Activated B cell treated with CpG ODN at 0.5 μM for 24 hours (primary cell): ENCODE measurements around the gene GPR162. TPM values are rescaled to one million over a fixed set of nuclear protein-coding genes. Genes with fewer than 3 reads are reported as not detected.
A peak's percentile ranks its signal among the peaks of the same experiment; 100 is the strongest.

Experiments used
- ATAC-seq: fragments of 200-7000 bp; cut with Tn5 transposase; one replicate; pipeline ENCODE4 v1.10.0; 2021; ENCODE audit warnings: low read depth, mild to moderate bottlenecking, moderate library complexity
- CTCF ChIA-PET: fragments of 350-600 bp; sonication (Branson Sonifier 250); formaldehyde crosslinking; loops from one replicate; lab custom pipeline; 2021; ENCODE audit warnings: antibody characterized with exemption; lab: Charles Lee
- POLR2A ChIA-PET: fragments of 350-600 bp; sonication (Branson Sonifier 250); formaldehyde crosslinking; loops from one replicate; lab custom pipeline; 2021; ENCODE audit warnings: antibody characterized with exemption; lab: Charles Lee
- DNase-seq: peaks from one replicate; pipeline ENCODE4 v3.0.0; 2022
- H3K27ac Mint-ChIP-seq: one replicate; pipeline ENCODE4 v1.8.0; 2020; ENCODE audit warnings: mixed read lengths
- H3K27me3 Mint-ChIP-seq: one replicate; pipeline ENCODE4 v1.8.0; 2021; ENCODE audit warnings: mixed read lengths
- H3K36me3 Mint-ChIP-seq: one replicate; pipeline ENCODE4 v1.8.0; 2021; ENCODE audit warnings: low read depth, mixed read lengths
- H3K4me1 Mint-ChIP-seq: one replicate; pipeline ENCODE4 v1.8.0; 2021; ENCODE audit warnings: mixed read lengths
- H3K4me3 Mint-ChIP-seq: one replicate; pipeline ENCODE4 v1.8.0; 2020; ENCODE audit warnings: mild to moderate bottlenecking, mixed read lengths
- H3K9me3 Mint-ChIP-seq: one replicate; pipeline ENCODE4 v1.8.0; 2020; ENCODE audit warnings: mixed read lengths
- intact Hi-C: fragments of 100-400 bp; cut with micrococcal nuclease; formaldehyde crosslinking; loops from one replicate; pipeline ENCODE4 v1.15.1; 2024
- total RNA-seq: library from RNA; stranded (reverse); gene quantifications from 2 replicates; pipeline ENCODE4 v1.2.3, GENCODE V29; 2022
- TF ChIP-seq, protein P1 (sequence below): fragments of 200-600 bp; IDR thresholded peaks from one replicate; pipeline ENCODE4 v1.8.0; 2022; ENCODE audit warnings: antibody characterized with exemption, mild to moderate bottlenecking

Gene GPR162
- total RNA-seq, 1 donor from 2014 or later: not detected

GRCh38 chr12:6792522-6793201 is 29.0 kb upstream of the GPR162 start:
- H3K27me3 Mint-ChIP-seq: peaks cover 27% of the 10 kb centered on the region

DNA sequence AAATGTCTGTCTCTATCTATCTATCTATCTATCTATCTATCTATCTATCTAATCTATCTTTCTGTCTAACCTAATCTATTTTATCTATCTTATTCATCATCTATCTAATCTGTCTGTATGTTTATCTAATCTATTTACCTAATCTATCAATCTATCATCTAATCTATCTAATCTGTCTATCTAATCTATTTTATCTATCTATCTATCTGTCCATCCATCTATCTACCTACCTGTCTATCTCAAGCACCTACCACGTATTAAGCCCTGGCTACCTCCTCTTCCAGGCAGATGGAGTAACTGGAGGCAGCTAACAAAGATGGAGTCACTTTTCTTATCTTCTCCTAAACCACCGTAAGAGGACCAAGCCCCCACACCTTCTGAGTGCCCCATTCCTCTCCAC is 26.5 kb upstream of the GPR162 start:
- ATAC-seq (no peak), DNase-seq (no peak)
- Mint-ChIP-seq H3K27me3 (peaks cover 34% of the 10 kb centered on the region), H3K4me1 (peaks cover 19% of the 10 kb centered on the region), H3K36me3 (no peaks in the 10 kb centered on the region), H3K27ac (no peak overlapping the region), H3K4me3 (no peak overlapping the region), H3K9me3 (no peaks in the 10 kb centered on the region)
- TF ChIP-seq, protein P1, sequence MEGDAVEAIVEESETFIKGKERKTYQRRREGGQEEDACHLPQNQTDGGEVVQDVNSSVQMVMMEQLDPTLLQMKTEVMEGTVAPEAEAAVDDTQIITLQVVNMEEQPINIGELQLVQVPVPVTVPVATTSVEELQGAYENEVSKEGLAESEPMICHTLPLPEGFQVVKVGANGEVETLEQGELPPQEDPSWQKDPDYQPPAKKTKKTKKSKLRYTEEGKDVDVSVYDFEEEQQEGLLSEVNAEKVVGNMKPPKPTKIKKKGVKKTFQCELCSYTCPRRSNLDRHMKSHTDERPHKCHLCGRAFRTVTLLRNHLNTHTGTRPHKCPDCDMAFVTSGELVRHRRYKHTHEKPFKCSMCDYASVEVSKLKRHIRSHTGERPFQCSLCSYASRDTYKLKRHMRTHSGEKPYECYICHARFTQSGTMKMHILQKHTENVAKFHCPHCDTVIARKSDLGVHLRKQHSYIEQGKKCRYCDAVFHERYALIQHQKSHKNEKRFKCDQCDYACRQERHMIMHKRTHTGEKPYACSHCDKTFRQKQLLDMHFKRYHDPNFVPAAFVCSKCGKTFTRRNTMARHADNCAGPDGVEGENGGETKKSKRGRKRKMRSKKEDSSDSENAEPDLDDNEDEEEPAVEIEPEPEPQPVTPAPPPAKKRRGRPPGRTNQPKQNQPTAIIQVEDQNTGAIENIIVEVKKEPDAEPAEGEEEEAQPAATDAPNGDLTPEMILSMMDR: no peak
- intact Hi-C loops: no loop called here
- POLR2A ChIA-PET: no interaction called here
- CTCF ChIA-PET: no interaction called here

More at GRCh38 chr12:6792522-6793201, 29.0 kb upstream of the GPR162 start:
- DNase-seq (no peak), ATAC-seq (peak; percentile 75)
- CTCF ChIA-PET: interaction anchor here (0.5 to 1.7 kb wide), 6 partner anchors 11 to 180 kb away, joined by 3 to 5 read pairs (median 4); partner anchors contain the start of gene MLF2
- H3K36me3 Mint-ChIP-seq: no peaks in the 10 kb centered on the region
- no peaks in the 10 kb centered on the region for H3K9me3 Mint-ChIP-seq
- intact Hi-C loops: no loop called here
- H3K27ac Mint-ChIP-seq: no peak overlapping the region
- peak overlapping the region; percentile 52 for H3K4me3 Mint-ChIP-seq
- TF ChIP-seq, protein P1: no peak
- H3K4me1 Mint-ChIP-seq: peaks cover 19% of the 10 kb centered on the region
- POLR2A ChIA-PET: no interaction called here

- TF ChIP-seq, protein P1: no peak
- H3K36me3 Mint-ChIP-seq: no peaks in the 10 kb centered on the region
- POLR2A ChIA-PET: interaction anchor here (0.6 kb wide), 1 partner anchor 12 kb away, joined by 3 read pairs; no protein-coding TSS in a partner anchor
- peaks cover 34% of the 10 kb centered on the region for H3K27me3 Mint-ChIP-seq
- H3K4me1 Mint-ChIP-seq: peaks cover 19% of the 10 kb centered on the region
- DNase-seq: no peak
- CTCF ChIA-PET: no interaction called here
- H3K4me3 Mint-ChIP-seq: no peak overlapping the region
- intact Hi-C loops: no loop called here
- no peak overlapping the region for H3K27ac Mint-ChIP-seq
- H3K9me3 Mint-ChIP-seq: no peaks in the 10 kb centered on the region
- no peak for ATAC-seq
These were observed 25.0 kb upstream of the GPR162 start for GRCh38 chr12:6796576-6796975.

DNA sequence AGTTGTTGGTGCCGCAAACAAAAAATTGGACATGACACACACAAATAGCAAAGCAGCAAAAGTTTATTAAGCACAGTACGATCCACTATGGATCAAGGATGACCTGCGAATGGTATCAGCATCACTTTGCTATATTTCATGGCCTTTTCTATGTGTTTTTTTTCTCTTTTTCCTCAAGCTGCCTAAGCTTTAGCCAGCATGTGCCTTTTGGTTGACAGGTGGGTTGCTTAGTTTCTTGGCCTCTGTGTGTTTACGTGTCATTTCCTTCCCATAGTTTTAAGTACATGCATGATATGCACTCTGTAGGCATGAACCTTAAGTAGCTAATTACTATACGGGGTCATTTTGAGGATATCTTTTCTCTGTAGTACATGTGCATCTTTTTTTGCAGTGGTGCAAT is 22.5 kb upstream of the GPR162 start:
- ATAC-seq (no peak), DNase-seq (no peak)
- intact Hi-C loops: no loop called here
- no peaks in the 10 kb centered on the region for H3K4me1 Mint-ChIP-seq
- no peak overlapping the region for H3K27ac Mint-ChIP-seq
- no peaks in the 10 kb centered on the region for H3K36me3 Mint-ChIP-seq
- TF ChIP-seq, protein P1: no peak
- H3K9me3 Mint-ChIP-seq: no peaks in the 10 kb centered on the region
- ChIA-PET POLR2A (no interaction called here), CTCF (no interaction called here)
- H3K27me3 Mint-ChIP-seq: peaks cover 30% of the 10 kb centered on the region
- no peak overlapping the region for H3K4me3 Mint-ChIP-seq

GRCh38 chr12:6807170-6807569 is 14.5 kb upstream of the GPR162 start:
- Mint-ChIP-seq H3K27me3 (peaks cover 2% of the 10 kb centered on the region), H3K27ac (no peak overlapping the region), H3K36me3 (no peaks in the 10 kb centered on the region), H3K4me1 (peaks cover 1% of the 10 kb centered on the region), H3K4me3 (no peak overlapping the region), H3K9me3 (no peaks in the 10 kb centered on the region)
- DNase-seq (no peak), ATAC-seq (no peak)
- ChIA-PET POLR2A (no interaction called here), CTCF (no interaction called here)
- TF ChIP-seq, protein P1: no peak
- intact Hi-C loops: no loop called here
